ENCODE measurements around the gene DNAL4. TPM values are rescaled to one million over a fixed set of nuclear protein-coding genes. Genes with fewer than 3 reads are reported as not detected.

DNAL4 gene
- total RNA-seq, 2 donors from 2014 or later: 24.8 to 29.8 TPM

DNA sequence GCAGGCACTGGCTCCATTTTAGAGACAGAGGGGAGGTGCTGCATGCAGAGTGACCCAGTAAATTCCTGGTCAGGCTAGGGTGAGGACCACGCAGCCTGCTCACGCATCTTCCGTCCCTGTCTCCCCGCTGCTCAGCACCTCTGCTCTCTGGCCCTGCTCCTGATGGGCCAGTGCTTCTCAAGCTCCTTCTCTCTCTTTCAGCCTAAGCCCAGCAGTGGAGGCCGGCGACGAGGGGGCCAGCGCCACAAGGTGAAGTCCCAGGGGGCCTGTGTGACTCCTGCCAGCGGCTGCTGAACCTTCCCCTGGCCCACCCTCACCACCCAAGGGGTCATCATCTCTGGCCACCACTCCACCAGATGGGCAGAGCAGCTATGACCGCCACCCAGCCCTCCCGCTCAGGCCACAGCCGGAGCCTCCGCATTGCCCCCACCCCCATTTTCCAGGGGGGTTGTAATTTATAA is 63.5 kb downstream of the DNAL4 start:
- 95 to 100% methylated on average over 3 to 12 of the region's 13 CpGs for WGBS, 2 experiments (ENCODE audit: insufficient coverage in 1 of 2, insufficient read length in 1 of 2)
- Histone ChIP-seq H3K9me3 (ENCODE audit: control insufficient read depth, low read length) (no peaks in the 10 kb centered on the region), H3K4me3 (ENCODE audit: low read length) (no peak overlapping the region), H3K27ac (ENCODE audit: low read depth, low read length) (no peak overlapping the region), H3K27me3 (ENCODE audit: control insufficient read depth, insufficient read depth, low read length, poor library complexity, severe bottlenecking) (no peaks in the 10 kb centered on the region), H3K36me3 (ENCODE audit: control insufficient read depth, insufficient read depth, low read length) (peaks cover 90% of the 10 kb centered on the region), H3K4me1 (ENCODE audit: control insufficient read depth, insufficient read depth, low read length) (no peaks in the 10 kb centered on the region), H3K9ac (ENCODE audit: extremely low read depth, low read length, poor library complexity, severe bottlenecking) (no peak overlapping the region)
- Mint-ChIP-seq H3K4me1 (no peaks in the 10 kb centered on the region), H3K27me3 (ENCODE audit: insufficient read depth) (no peaks in the 10 kb centered on the region), H3K36me3 (ENCODE audit: low read depth) (peaks cover 46% of the 10 kb centered on the region), H3K4me3 (no peak overlapping the region), H3K9me3 (no peaks in the 10 kb centered on the region), H3K27ac (no peak overlapping the region)
- DNase-seq: no peak
- TF ChIP-seq, protein P1, sequence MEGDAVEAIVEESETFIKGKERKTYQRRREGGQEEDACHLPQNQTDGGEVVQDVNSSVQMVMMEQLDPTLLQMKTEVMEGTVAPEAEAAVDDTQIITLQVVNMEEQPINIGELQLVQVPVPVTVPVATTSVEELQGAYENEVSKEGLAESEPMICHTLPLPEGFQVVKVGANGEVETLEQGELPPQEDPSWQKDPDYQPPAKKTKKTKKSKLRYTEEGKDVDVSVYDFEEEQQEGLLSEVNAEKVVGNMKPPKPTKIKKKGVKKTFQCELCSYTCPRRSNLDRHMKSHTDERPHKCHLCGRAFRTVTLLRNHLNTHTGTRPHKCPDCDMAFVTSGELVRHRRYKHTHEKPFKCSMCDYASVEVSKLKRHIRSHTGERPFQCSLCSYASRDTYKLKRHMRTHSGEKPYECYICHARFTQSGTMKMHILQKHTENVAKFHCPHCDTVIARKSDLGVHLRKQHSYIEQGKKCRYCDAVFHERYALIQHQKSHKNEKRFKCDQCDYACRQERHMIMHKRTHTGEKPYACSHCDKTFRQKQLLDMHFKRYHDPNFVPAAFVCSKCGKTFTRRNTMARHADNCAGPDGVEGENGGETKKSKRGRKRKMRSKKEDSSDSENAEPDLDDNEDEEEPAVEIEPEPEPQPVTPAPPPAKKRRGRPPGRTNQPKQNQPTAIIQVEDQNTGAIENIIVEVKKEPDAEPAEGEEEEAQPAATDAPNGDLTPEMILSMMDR (conservative IDR thresholded peaks at IDR 0.05): no peak

DNA sequence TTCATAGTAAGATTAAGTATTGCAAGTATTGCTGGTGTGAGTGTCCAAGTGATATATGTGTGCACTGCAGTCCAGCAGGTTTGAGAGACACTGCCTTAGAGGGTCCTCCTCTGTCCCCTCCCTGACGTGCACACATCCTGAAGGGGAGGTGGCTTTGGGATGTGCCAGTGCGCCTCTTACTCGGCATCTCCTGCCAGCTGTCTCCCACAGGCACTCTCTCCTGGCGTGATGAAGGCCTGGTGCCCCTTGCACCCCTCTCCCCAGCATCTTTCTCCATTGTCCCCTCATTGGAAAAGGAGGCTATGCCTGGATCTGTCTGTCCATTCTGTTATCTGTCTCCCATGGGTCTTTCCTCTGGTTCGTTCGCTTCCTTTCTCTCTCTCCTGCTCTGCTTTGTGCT is 64.0 kb downstream of the DNAL4 start:
- DNase-seq: no peak
- WGBS, 2 experiments (ENCODE audit: insufficient coverage in 1 of 2, insufficient read length in 1 of 2): 95 to 96% methylated on average over 5 to 6 of the region's 6 CpGs
- peaks cover 90% of the 10 kb centered on the region for H3K36me3 ChIP-seq (ENCODE audit: control insufficient read depth, insufficient read depth, low read length)
- peaks cover 50% of the 10 kb centered on the region for H3K36me3 Mint-ChIP-seq (ENCODE audit: low read depth)
- no peaks in the 10 kb centered on the region for H3K27me3 Mint-ChIP-seq (ENCODE audit: insufficient read depth)
- H3K9me3 Mint-ChIP-seq: no peaks in the 10 kb centered on the region
- no peak overlapping the region for H3K4me3 Mint-ChIP-seq
- H3K4me1 Mint-ChIP-seq: no peaks in the 10 kb centered on the region
- no peaks in the 10 kb centered on the region for H3K4me1 ChIP-seq (ENCODE audit: control insufficient read depth, insufficient read depth, low read length)
- no peaks in the 10 kb centered on the region for H3K9me3 ChIP-seq (ENCODE audit: control insufficient read depth, low read length)
- no peaks in the 10 kb centered on the region for H3K27me3 ChIP-seq (ENCODE audit: control insufficient read depth, insufficient read depth, low read length, poor library complexity, severe bottlenecking)
- H3K9ac ChIP-seq (ENCODE audit: extremely low read depth, low read length, poor library complexity, severe bottlenecking): no peak overlapping the region
- TF ChIP-seq, protein P1 (conservative IDR thresholded peaks at IDR 0.05): no peak
- no peak overlapping the region for H3K4me3 ChIP-seq (ENCODE audit: low read length)
- H3K27ac ChIP-seq (ENCODE audit: low read depth, low read length): no peak overlapping the region
- H3K27ac Mint-ChIP-seq: no peak overlapping the region

DNA sequence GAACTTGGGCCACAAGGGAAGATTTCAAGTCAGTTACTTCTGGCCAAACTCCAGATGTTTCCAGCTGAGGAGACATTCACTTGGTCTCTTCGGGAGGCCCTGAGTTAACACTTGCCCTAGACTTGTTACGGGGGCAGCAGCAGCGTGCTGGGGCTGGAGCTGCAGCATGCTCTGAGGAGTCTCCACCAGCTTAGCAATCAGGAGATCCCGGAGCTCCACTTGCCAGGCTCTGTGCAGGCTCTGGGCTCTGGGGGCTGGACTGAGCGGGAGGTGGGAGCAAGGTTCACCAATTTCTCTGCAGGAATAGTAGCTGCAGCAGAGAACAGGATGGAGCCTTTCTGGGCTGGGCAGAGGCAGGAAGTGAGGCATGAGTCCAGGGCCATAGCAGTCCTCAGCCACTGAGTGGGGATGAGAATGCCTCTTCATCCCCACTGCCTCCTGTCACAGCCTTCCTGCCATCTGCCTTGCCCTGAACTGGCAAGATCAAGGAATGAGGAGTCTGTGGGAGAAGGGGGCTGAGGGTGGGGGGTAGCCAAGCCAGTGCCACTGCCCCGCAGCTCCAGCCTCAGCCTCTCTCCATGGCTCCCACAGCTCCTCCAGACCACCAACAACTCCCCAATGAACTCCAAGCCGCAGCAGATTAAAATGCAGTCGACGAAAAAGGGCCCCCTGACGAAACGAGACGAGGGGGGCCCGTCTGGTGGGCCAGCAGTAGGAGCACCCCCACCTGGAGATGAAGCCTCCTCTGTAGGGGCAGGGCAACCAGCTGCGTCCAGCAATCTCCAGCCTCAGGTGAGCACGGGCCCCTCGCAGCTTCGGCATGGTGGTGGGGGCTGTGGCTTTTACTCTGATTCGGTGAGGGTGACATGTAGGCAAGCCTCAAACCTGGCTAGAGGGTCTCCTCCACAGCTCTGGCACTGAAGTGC is 64.8 kb downstream of the DNAL4 start:
- Histone ChIP-seq H3K4me1 (ENCODE audit: control insufficient read depth, insufficient read depth, low read length) (no peaks in the 10 kb centered on the region), H3K9ac (ENCODE audit: extremely low read depth, low read length, poor library complexity, severe bottlenecking) (no peak overlapping the region), H3K9me3 (ENCODE audit: control insufficient read depth, low read length) (no peaks in the 10 kb centered on the region), H3K36me3 (ENCODE audit: control insufficient read depth, insufficient read depth, low read length) (peaks cover 90% of the 10 kb centered on the region), H3K4me3 (ENCODE audit: low read length) (no peak overlapping the region), H3K27me3 (ENCODE audit: control insufficient read depth, insufficient read depth, low read length, poor library complexity, severe bottlenecking) (no peaks in the 10 kb centered on the region), H3K27ac (ENCODE audit: low read depth, low read length) (no peak overlapping the region)
- 96 to 97% methylated on average over 12 to 18 of the region's 18 CpGs for WGBS, 2 experiments (ENCODE audit: insufficient coverage in 1 of 2, insufficient read length in 1 of 2)
- Mint-ChIP-seq H3K4me1 (no peaks in the 10 kb centered on the region), H3K27me3 (ENCODE audit: insufficient read depth) (no peaks in the 10 kb centered on the region), H3K36me3 (ENCODE audit: low read depth) (peaks cover 50% of the 10 kb centered on the region), H3K27ac (no peak overlapping the region), H3K4me3 (no peak overlapping the region), H3K9me3 (no peaks in the 10 kb centered on the region)
- no peak for DNase-seq
- TF ChIP-seq, protein P1 (conservative IDR thresholded peaks at IDR 0.05): no peak

Other genes with a start within 250 kb of the DNAL4 start
- 1 to 10 TPM; 4.2 to 6.8 TPM for gene DMC1, start 224.0 kb downstream of the DNAL4 start, total RNA-seq
- 10 to 100 TPM in 1 of 2 donors, 1 to 10 TPM in 1; 9.1 to 14.9 TPM for gene FAM227A, start 137.8 kb downstream of the DNAL4 start, total RNA-seq
- gene CBY1, start 137.5 kb downstream of the DNAL4 start, total RNA-seq: 10 to 100 TPM; 40.7 to 60.9 TPM
- gene TOMM22, start 112.2 kb downstream of the DNAL4 start, total RNA-seq: 100 to 1,000 TPM; 114 to 119 TPM
- 10 to 100 TPM; 21.2 to 26.7 TPM for gene JOSD1, start 93.2 kb downstream of the DNAL4 start, total RNA-seq
- gene GTPBP1, start 88.2 kb downstream of the DNAL4 start, total RNA-seq: 10 to 100 TPM; 79.0 to 86.1 TPM
- 10 to 100 TPM; 23.0 to 32.4 TPM for gene SUN2, start 38.1 kb downstream of the DNAL4 start, total RNA-seq
- 1 to 10 TPM; 2.1 to 2.5 TPM for gene NPTXR, start 49.9 kb upstream of the DNAL4 start, total RNA-seq
- gene CBX6, start 78.1 kb upstream of the DNAL4 start, total RNA-seq: 10 to 100 TPM; 12.8 to 28.2 TPM
- gene APOBEC3A, start 163.5 kb upstream of the DNAL4 start, total RNA-seq: not detected
- 1 to 10 TPM; 4.1 to 5.4 TPM for gene APOBEC3B, start 188.2 kb upstream of the DNAL4 start, total RNA-seq
- 10 to 100 TPM; 26.1 to 27.4 TPM for gene APOBEC3C, start 220.1 kb upstream of the DNAL4 start, total RNA-seq
- gene APOBEC3D, start 227.0 kb upstream of the DNAL4 start, total RNA-seq: 10 to 100 TPM in 1 of 2 donors, 1 to 10 TPM in 1; 8.6 to 14.4 TPM
- 10 to 100 TPM; 16.2 to 24.2 TPM for gene APOBEC3F, start 246.7 kb upstream of the DNAL4 start, total RNA-seq

All from endodermal cell (in vitro differentiated cells).